HG03108 (cell line): Measurements from ENCODE around the gene KLK2.
"Not testable (repeated sequence)": the region's sequence is repeated elsewhere in the genome, so short reads cannot be mapped to it uniquely, and the experiment has no call there.

Experiments used
- ATAC-seq: cut with Tn5 transposase; IDR thresholded peaks from one replicate; pipeline ENCODE4 v1.9.1; 2021; ENCODE audit warnings: moderate library complexity; ENCODE audit not compliant: unreplicated experiment

The KLK2 gene

DNA sequence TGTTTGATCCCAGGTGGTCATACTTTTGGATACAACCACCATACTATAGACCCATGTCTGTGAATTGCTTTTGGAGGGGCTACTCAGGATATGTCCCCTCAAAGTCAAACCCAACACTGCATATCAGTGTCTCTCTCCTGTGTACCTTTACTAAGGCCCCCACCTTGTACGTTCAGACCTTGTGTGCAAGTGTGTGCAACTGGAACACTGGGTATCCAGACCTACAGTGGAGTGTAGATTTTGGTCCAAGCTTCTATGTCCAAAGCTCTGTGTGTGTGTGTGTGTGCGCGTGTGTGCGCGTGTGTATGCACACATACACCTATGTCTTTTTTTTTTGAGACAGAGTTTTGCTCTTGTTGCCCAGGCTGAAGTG, 18.0 kb downstream of the KLK2 start:
- ATAC-seq = no peak

DNA sequence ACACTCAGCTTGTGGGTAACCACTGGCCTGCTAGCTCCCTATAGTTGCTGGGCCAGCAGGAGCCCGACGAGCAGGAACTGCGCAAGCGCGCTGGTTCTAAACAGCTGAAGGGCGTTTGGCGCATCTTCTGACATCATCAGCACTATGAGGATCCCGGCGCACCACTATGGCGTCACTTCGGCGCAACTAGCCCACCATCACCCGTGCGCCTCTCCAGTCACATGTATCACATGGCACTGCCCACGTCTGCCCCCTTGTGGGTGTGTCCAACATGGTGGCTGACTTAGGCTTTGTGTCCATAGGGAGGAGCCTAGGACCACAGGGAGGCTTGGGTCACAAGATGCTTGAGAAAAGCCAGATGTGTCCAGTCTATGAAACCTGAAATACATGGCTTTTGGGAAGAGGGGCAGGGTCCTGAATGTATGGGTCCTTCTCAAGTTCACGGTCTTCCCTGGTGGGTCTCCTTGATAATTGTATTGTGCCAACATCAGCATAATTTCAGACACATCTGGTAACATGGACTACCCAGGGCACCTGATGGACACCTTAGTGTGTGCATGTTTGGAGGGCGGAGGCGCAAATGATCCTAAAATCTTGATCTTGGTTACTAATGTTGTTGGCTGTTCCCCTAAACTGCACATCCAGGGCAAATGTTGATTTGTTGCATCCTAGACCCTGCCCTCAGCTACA, 20.0 kb downstream of the KLK2 start:
- no peak for ATAC-seq

DNA sequence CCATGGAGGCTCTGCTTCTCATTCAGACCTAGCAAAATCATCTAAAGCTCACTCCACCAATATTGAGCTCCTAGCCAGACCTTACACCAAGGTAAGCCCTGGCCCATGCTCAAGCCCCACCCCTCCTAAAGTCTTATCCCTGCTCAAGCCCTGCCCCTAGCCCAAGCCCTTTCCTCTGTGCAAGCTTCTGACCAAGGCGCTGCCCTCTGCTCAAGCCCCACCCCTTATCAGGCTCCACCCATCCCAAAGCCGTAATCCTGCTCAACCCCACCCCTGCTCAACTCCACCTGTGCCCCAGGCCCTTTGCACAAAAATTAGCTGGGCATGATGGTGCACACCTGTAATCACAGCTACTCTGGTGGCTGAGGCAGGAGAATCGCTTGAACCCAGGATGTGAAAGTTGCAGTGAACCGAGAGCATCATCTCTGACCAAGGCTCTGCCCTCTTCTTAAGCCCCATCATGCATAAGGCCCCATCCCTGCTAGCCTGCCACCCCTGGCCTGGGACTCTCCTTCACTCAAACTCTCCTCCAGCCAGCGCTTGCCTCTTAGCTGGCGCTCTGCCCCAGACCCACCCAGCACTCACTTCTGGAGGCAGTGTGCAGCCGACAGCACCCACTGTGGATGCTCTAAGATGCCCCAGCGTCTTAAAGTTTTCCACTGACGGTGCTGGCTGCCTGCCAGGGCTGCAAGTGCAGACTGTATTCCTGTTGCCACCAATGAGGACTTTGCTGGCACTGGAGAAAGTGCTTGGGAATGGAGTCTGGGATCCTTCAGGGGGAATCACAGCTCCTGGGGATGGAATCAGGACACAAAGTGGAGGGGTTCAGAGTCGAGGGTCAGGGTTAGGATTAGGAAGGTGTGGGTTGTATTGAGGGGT, 21.5 kb downstream of the KLK2 start:
- no peak for ATAC-seq

DNA sequence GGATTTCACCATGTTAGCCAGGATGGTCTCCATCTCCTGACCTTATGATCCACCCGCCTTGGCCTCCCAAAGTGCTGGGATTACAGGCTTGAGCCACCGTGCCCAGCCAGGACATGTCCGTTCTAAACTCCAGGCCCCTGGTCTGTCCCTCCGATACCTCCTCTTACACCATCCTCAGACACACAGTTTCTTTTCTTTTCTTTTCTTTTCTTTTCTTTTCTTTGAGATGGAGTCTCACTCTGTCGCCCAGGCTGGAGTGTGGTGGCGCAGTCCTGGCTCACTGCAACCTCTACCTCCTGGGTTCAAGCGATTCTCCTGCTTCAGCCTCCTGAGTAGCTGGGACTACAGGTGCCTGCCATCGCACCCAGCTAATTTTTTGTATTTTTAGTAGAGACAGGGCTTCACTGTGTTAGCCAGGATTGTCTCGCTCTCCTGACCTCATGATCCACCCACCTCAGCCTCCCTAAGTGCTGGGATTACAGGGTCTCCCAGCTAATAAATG, 22.9 kb downstream of the KLK2 start:
- not testable (repeated sequence) for ATAC-seq

DNA sequence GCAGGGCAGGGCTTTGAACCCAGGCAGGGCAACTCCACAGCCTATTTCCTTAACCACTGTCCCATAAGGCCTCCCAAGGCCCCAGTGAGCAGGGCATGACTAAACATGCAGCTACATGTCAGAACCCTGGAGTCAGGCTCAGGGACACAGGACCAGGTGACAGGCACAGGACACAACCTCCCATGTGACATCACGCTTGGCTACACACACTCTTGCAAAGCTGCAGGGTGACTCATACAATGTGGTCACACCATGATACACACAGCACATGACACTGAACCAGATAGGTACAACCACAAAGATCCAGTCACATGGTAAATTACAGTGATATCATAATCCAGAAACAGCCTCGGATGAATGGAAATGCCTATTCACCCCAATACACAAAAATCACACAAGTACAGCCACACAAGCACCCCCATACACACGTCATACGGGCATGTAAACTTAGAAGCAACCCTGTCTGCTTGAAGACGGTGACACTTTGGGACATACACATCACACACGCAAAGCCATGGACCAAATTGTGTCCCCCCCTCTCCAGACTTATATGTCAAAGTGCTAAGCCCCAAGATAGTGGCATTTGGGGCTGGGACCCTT, 23.5 kb downstream of the KLK2 start:
- peak; percentile 88 for ATAC-seq

DNA sequence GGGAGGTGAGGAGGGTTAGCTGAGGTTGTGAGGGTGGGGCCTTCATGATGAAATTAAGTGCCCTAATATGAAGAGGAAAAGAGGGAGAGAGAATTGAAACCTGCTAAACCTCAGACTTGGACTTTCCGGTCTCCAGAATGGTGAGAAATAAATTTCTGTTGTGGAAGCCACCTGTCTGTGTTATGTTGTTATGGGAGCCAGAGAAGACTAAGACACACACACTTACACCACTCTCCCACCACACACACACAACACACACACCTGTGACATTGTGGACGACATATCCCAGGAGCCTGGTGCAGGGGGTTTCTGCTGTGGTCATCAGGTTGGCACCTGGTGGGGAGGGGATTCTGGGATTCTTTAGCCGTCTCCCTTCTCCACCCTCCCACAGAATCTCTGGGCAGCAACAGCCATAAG, 24.0 kb downstream of the KLK2 start:
- ATAC-seq = peak; percentile 16

DNA sequence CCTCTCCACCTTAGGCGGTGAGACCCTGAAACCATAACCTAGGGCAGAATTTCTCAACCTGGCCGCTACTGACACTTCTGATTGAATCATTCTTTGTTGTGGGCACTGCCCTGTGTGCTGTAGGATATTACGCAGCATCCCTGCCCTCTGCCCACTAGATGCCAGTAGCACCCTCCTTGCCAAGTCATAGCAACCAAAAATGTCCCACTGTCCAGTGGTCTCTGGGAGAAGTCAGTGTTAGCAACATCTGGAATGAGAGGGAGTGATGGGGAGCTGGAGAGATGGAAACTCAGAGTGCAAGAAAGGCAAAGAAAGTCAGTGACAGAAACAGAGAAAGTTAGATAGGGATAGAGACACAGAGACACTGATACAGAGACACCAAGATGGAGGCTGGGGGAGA, 24.4 kb downstream of the KLK2 start:
- no peak for ATAC-seq

DNA sequence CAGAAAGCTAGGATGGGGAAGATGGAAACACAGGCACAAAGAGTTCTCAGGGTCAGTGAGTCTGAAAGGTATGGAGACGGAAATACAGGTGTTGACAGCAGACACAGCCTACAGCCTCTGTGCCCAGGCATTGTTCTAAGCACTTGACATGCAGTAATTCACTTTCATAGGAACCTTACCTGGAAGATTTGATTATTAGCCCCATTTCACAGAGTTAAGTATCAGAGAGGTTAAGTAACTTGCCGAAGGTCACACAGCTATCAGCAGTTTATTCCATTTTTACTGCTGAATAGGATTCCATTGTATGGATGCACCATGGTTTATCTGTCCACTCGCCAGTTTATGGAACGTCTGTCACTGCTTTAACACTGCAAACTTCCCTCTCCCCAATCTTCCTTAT, 24.8 kb downstream of the KLK2 start:
- no peak for ATAC-seq

DNA sequence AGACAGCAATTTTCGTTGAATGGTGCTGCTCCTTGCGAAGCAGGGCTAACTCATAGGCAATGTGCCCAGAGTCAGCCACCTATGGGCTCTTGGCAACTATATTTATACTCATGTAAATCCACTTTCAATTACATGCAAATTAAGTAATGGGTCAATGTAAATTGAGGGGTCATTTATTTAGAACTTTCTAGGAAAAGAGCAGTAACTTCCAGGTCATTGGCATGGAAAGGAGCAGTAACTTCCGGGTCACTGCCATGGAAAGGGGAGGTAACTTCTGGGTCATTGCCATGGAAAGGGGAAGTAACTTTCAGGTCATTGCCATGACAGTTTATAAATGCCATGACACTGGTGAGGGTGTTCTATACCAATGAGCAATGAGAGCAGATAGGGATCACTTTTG, 26.3 kb downstream of the KLK2 start:
- ATAC-seq = no peak

DNA sequence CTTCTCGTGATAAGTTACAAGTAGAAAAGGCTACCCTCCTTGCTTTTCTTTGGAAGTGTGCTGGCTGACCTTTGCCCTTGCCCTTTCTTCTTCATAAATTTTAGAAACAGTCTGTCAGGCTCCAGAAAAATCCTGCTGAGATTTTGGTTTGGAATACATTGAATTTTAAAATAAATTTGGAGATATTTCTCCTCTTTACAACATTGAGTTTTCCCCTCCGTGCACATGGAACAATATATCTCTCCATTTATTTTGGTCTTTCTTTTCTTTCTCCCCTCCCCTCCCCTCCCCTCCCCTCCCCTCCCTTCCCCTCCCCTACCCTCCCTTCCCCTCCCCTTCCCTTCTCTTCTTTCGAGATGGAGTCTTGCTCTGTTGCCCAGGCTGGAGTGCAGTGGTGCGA, 29.4 kb downstream of the KLK2 start:
- no peak for ATAC-seq

DNA sequence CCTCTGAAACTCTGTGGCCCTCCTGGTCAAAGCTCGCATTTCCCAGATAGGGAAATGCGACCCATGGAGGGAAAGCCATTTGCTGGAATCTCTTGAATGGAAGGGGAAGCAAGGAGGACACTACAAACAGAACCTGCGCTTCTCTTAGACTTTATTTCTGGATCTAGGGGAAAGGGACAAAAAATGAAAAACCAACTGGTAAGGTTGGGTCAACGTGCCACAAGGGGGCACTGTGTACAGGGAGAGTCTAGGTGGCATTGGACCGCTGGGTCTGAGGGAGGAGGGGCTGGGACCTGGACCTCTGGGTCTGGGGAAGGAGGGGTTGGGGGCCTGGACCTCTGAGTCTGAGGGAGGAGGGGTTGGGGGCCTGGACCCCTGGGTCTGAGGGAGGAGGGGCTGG, 33.0 kb downstream of the KLK2 start:
- ATAC-seq = no peak

DNA sequence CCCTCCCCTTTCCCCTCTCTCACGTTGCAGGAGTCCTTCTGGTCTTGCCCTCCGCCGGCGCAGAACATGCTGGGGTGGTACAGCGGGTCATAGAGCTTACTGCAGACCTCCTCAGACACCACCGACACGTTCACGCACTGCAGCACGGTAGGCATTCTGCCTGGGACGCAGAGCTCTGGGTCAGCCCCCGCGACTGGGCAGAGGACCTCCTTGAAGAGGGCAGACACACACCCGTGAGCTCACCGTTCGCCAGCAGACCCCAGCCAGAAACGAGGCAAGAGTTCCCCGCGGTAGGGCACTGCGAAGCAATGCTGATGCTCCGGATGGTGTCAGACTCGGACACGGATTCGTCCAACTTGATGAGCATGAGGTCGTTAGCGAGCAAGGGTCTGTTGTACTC, 35.1 kb downstream of the KLK2 start:
- ATAC-seq = no peak

DNA sequence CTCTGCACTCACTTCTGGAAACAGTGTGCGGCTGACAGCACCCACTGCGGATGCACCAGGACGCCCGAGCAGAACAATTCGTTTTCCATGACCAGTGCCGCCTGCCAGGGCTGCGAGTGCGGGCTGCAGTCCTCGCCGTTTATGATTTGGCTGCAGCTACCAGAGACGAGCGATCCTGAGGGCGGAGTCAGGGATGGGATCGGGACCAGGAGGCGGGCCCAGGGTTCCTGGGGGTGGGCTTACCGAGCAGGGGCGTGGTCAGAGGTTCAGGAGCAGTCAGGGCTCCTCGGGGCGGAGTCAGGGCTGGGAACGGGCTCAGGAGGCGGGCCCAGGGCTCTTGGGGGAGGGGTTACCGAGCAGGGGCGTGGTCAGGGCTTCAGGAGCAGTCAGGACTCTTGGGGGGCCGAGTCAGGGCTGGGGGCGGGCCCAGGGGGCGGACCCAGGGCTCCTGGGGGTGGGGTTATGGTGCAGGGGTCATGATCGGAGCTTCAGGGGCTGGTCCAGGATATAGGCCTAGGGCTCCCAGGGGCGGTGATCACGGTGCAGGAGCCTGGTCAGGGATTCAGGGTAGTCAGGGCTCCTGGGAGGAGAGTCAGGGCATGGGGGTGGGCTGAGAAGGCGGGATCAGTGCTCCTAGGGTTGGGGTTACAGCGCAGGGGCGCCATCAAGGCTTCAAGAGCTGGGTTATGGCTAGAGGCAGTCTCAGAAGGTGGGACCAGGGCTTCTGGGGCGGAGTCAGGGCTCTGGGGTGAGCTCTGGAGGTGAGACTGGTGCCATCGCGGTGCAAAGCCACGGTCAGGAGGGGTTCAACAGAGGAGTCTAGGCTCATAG, 36.2 kb downstream of the KLK2 start:
- ATAC-seq = peak; percentile 54

DNA sequence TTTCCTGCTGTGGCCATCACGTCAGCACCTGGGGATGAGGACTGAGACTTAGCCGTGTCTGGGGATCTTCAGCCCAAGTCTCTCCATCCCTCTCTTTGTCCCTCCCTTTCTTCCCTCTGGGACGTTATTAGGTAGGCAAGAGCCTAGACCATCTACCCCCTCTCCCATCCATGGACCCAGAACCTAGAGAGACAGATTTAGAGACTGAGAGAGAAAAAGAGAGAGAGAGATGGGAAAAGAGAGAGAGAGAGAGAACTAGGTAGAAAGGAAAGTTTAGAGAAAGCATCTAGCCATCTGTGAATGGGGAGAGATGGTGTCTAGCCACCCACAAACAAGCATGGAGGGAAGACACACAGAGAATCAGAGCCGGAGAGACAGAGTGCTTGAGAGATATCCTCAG, 37.5 kb downstream of the KLK2 start:
- ATAC-seq = no peak

DNA sequence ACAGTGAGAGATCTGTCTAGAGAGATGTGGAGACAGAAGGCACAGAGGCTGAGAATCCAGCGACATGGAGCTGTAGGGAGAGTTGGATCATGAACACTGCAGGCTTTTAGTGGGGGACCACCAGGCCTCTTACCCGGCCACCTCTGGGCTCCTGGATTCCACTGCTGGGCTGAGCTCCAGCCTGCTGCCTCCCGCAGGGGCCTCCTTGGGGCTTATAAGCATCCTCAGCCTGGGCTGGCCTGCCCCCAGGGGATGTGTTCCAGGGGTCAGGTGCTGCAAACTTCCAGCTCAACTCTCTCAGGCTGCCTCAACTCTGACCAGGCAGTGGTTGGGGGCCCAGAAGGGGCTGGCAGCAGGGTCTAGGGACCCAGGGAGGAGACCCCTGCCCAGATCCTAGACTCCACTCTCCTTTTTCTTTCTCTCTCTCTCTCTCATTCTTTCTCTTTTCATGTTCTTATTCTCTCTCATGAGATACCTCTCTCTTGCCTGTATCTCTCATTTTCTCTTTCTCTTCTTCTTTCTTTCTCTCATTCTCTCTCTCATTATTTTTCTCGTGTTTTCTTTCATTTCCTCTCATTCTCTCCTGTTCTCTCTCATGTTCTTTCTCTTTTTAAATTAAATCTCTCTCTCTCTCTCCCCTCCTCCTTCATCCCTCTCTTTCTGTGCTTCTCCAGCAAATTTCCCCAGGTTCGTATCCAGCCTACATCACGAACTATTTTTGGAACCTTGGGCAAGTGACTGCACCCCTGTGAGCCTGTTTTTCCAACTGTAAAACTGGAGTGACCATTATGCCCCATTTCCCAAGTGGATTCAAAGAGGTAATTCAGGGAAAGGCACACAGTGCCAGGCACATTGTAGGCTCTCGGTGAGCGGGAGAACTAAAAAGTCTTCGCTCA, 38.2 kb downstream of the KLK2 start, which contains the start of gene KLK4:
Gene KLK4 (minus strand): TSS at position 190 of the 896 bp plus-strand sequence. CDS start 657 bp downstream, outside the sequence.
- no peak for ATAC-seq

DNA sequence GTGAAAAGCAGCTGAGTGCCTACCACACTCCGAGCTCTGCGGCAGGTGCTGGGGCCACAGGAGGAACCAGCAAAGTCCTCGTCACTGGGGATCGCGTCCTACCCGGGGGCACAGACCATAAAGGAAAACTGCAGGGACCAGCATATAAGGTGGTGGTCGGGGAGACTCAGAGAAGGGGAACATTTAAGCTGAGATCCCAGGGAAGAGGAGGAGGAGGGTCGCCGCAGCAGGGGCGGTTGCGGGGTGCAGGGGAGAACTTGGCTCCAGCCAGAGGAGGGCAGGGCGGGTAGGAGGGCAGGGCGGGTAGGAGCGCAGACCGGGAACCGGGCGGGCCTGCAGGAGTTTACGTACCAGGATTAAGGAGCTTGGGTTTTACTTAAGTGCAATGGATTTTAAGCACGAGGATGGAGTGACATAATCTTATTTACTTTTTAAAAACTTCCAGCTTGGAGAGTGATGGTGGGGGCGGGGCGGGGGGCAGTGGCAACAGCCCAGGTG, 38.9 kb downstream of the KLK2 start:
- no peak for ATAC-seq

DNA sequence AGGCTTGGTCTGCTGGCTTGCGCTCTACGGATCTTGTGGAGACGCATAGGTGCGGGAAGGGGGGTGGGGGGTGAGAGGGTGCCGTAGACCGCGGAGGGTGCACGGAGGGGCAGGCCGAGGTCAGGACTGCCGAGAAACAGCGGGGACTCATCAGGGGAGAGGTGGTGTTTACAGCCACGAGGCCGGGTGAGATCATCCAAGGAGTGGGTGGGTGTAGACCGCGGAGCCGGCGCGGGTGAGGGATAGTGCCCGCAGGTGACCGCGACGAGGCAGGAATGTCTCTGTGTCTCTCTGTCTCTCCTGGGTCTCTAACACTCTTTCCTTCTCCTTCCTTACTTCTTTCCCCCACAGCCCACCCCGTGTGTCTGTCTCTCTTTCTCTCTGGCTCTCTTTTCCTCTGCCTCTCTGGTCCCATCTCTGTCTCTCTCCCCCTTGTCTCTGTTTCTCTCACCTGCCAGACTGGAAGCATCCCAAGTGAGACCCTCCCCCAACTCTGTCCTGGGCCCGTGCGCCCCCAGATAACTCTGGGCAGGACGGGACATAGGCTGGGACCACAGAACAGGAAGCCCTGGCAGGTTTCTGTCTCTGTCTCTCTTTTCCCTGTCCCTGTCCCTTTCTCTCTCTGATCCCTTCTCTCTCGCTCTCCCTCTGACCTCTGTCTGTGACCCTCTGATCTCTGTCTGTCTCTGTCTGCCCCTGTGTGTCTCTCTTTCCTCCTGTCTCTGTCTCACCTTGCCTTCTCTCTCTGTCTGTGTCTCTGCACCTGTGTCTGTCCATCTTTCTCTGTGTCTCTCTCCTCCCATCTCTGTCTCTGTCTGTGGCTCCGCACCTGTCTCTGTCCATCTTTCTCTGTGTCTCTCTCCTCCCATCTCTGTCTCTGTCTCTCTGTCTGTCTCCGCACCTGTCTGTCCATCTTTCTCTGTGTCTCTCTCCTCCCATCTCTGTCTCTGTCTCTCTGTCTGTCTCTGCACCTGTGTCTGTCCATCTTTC, 39.8 kb downstream of the KLK2 start:
- no peak for ATAC-seq

DNA sequence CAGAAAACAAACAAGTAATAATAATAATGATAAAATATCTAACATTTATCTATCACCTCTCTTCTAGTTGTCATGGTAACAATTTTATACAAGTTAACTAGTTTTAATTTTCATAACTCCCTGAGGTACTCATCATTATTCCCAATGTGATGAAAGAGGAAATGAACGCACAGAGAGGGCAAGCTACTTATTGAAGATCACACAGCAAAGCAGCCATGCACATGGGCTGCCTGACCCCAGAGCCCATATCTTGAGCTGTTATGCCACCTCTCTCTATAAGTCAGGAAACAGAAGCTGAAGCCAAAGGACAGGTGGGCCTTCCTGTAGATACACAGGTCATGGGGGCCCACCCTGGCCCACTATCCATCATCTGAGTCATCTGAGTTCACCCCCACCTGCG, 42.8 kb downstream of the KLK2 start:
- no peak for ATAC-seq
